Measurements from ENCODE around the gene CNOT6L. TPM values are rescaled to one million over a fixed set of nuclear protein-coding genes. Genes with fewer than 3 reads are reported as not detected.

Gene CNOT6L
- total RNA-seq, 3 donors from 2014 or later (not counting 1 experiment from before 2014, with no cell fraction given): 172 to 237 (median 193) TPM

DNA sequence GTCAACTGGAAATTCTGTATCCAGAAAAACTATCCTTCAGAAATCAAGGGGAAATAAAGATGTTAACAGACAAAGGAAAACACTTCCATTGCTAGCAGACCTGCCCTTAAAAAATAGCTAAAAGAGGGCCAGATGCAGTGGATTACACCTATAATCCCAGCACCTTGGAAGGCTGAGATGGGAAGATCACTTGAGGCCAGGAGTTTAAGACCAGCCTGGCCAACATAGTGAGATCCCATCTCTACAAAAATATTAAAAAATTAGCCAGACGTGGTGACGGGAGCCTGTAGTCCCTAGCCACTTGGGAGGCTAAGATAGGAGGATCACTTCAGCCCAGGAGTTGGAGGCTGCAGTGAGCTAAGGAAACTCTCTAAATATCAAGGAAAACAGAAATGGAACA lies 67.4 kb downstream of the CNOT6L start:
- H3K36me3 ChIP-seq (ENCODE audit: control insufficient read depth, insufficient read depth, low read length): peaks cover 47% of the 10 kb centered on the region
- no peak overlapping the region for H3K4me3 Mint-ChIP-seq
- 100% methylated on average over 2 of the region's 2 CpGs for WGBS (ENCODE audit: insufficient coverage)

DNA sequence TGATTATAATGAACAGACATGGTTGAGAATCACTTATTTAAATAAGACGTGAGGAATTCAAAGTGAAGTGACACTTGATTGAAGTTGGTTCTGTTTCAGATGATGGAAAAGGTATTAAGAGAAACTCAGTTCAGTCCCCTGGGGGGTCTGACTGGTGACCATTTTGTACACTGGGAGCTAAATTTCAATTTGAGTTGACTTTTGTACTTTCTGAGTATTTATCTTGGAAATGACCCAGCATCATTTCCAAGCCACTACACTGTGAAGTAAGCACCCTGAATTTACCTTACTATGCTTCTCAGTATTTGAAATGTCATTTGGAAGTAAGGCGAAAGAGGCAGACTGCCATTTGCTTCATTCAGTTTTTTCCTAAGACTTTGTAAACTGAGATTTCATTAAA lies 73.4 kb downstream of the CNOT6L start:
- no peak for DNase-seq
- H3K36me3 ChIP-seq (ENCODE audit: control insufficient read depth, insufficient read depth, low read length): peaks cover 53% of the 10 kb centered on the region
- H3K27ac Mint-ChIP-seq: peak overlapping the region; percentile 49 to 80
- peaks cover 41 to 45% of the 10 kb centered on the region in 2 donors for H3K4me1 Mint-ChIP-seq
- no peaks in the 10 kb centered on the region for H3K27me3 ChIP-seq (ENCODE audit: control insufficient read depth, insufficient read depth, low read length)
- H3K36me3 Mint-ChIP-seq: peaks cover 7% of the 10 kb centered on the region
- H3K9me3 ChIP-seq (ENCODE audit: control insufficient read depth, insufficient read depth, low read length): peaks cover 2% of the 10 kb centered on the region
- H3K4me3 Mint-ChIP-seq: no peak overlapping the region
- no peak overlapping the region for H3K4me3 ChIP-seq (ENCODE audit: low read length)
- no peak for ATAC-seq
- intact Hi-C loops (cut with micrococcal nuclease): loop anchor here (5.0 kb wide), 1 partner anchor 37 kb away; no protein-coding TSS in a partner anchor
- WGBS (ENCODE audit: insufficient coverage): 98% methylated on average over 2 of the region's 2 CpGs
- TF ChIP-seq, protein P1, sequence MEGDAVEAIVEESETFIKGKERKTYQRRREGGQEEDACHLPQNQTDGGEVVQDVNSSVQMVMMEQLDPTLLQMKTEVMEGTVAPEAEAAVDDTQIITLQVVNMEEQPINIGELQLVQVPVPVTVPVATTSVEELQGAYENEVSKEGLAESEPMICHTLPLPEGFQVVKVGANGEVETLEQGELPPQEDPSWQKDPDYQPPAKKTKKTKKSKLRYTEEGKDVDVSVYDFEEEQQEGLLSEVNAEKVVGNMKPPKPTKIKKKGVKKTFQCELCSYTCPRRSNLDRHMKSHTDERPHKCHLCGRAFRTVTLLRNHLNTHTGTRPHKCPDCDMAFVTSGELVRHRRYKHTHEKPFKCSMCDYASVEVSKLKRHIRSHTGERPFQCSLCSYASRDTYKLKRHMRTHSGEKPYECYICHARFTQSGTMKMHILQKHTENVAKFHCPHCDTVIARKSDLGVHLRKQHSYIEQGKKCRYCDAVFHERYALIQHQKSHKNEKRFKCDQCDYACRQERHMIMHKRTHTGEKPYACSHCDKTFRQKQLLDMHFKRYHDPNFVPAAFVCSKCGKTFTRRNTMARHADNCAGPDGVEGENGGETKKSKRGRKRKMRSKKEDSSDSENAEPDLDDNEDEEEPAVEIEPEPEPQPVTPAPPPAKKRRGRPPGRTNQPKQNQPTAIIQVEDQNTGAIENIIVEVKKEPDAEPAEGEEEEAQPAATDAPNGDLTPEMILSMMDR (IDR thresholded peaks at IDR 0.05): no peak
- no peaks in the 10 kb centered on the region for H3K27me3 Mint-ChIP-seq (ENCODE audit: low read depth in 2 of 2)
- peaks cover 6% of the 10 kb centered on the region for H3K4me1 ChIP-seq (ENCODE audit: control insufficient read depth, insufficient read depth, low read length)
- no peak overlapping the region for H3K27ac ChIP-seq (ENCODE audit: low read length)
- no peaks in the 10 kb centered on the region for H3K9me3 Mint-ChIP-seq

More for the DNA sequence above, 67.4 kb downstream of the CNOT6L start:
- H3K27me3 ChIP-seq (ENCODE audit: control insufficient read depth, insufficient read depth, low read length): no peaks in the 10 kb centered on the region
- H3K4me1 ChIP-seq (ENCODE audit: control insufficient read depth, insufficient read depth, low read length): peaks cover 2% of the 10 kb centered on the region
- H3K4me3 ChIP-seq (ENCODE audit: low read length): no peak overlapping the region
- intact Hi-C loops (cut with micrococcal nuclease): no loop called here
- ATAC-seq (no peak), DNase-seq (no peak)
- no peaks in the 10 kb centered on the region for H3K36me3 Mint-ChIP-seq
- no peak overlapping the region for H3K27ac ChIP-seq (ENCODE audit: low read length)
- H3K9me3 Mint-ChIP-seq: peaks cover 0 to 3% of the 10 kb centered on the region in 2 donors
- H3K4me1 Mint-ChIP-seq: peaks cover 33 to 41% of the 10 kb centered on the region in 2 donors
- TF ChIP-seq, protein P1 (IDR thresholded peaks at IDR 0.05): no peak
- H3K27ac Mint-ChIP-seq: peak overlapping the region; percentile 58 to 65
- H3K9me3 ChIP-seq (ENCODE audit: control insufficient read depth, insufficient read depth, low read length): peaks cover 2% of the 10 kb centered on the region
- no peaks in the 10 kb centered on the region for H3K27me3 Mint-ChIP-seq (ENCODE audit: low read depth in 2 of 2)

DNA sequence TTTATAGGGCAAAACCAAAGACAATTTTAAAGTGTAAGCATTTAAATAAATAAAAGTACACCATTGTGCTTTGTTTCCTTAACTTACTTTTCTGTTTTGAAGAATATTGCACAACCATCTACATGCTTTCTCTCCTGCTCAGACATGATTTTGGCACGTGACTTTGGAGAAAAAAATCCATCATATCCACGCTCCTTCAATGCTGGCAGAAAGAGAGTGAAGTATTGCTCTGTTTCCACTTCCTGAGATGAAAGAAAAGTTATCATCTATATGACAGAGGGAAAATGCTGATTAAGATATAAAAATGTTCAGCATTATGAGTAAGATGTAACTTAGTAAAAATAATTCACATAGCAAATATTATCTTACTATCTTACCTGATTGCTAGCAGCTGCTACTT lies 77.1 kb downstream of the CNOT6L start:
- DNase-seq: no peak
- Mint-ChIP-seq H3K4me1 (peaks cover 36 to 48% of the 10 kb centered on the region in 2 donors), H3K4me3 (no peak overlapping the region), H3K27me3 (ENCODE audit: low read depth in 2 of 2) (no peaks in the 10 kb centered on the region), H3K9me3 (no peaks in the 10 kb centered on the region), H3K27ac (peak overlapping the region in 1 of 2 donors; percentile 76), H3K36me3 (peaks cover 7% of the 10 kb centered on the region)
- Histone ChIP-seq H3K27ac (ENCODE audit: low read length) (no peak overlapping the region), H3K4me1 (ENCODE audit: control insufficient read depth, insufficient read depth, low read length) (peaks cover 7% of the 10 kb centered on the region), H3K36me3 (ENCODE audit: control insufficient read depth, insufficient read depth, low read length) (peaks cover 70% of the 10 kb centered on the region), H3K4me3 (ENCODE audit: low read length) (no peak overlapping the region), H3K9me3 (ENCODE audit: control insufficient read depth, insufficient read depth, low read length) (no peaks in the 10 kb centered on the region), H3K27me3 (ENCODE audit: control insufficient read depth, insufficient read depth, low read length) (no peaks in the 10 kb centered on the region)
- TF ChIP-seq, protein P1 (IDR thresholded peaks at IDR 0.05): no peak
- intact Hi-C loops (cut with micrococcal nuclease): no loop called here
- ATAC-seq: no peak
- WGBS (ENCODE audit: insufficient coverage): 100% methylated on average over 1 of the region's 2 CpGs

DNA sequence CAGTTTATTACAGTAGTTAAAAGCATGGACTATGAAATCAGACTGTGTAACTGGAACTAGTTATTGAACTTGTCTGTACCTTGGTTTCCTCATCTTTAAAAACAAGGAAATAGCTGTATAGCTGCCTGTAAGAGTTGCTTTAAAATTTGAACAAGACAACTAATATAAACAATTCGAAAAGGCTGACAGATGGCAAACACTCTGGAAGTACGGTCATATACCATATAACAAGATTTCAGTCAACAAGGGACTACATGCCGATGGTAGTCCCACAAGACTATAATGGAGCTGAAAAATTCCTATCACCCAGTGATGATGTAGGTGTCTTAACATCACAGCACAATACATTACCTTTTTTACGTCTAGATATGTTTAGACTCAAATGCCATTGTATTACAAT lies 78.7 kb downstream of the CNOT6L start:
- TF ChIP-seq, protein P1 (IDR thresholded peaks at IDR 0.05): no peak
- Mint-ChIP-seq H3K27me3 (ENCODE audit: low read depth in 2 of 2) (no peaks in the 10 kb centered on the region), H3K36me3 (peaks cover 7% of the 10 kb centered on the region), H3K9me3 (no peaks in the 10 kb centered on the region), H3K4me3 (no peak overlapping the region), H3K4me1 (peaks cover 38 to 54% of the 10 kb centered on the region in 2 donors), H3K27ac (peak overlapping the region; percentile 24 to 76)
- intact Hi-C loops (cut with micrococcal nuclease): no loop called here
- 100% methylated on average over 3 of the region's 4 CpGs for WGBS (ENCODE audit: insufficient coverage)
- ATAC-seq: no peak
- H3K27me3 ChIP-seq (ENCODE audit: control insufficient read depth, insufficient read depth, low read length): no peaks in the 10 kb centered on the region
- no peak for DNase-seq
- H3K4me1 ChIP-seq (ENCODE audit: control insufficient read depth, insufficient read depth, low read length): peaks cover 7% of the 10 kb centered on the region
- H3K27ac ChIP-seq (ENCODE audit: low read length): no peak overlapping the region
- H3K36me3 ChIP-seq (ENCODE audit: control insufficient read depth, insufficient read depth, low read length): peaks cover 62% of the 10 kb centered on the region
- H3K4me3 ChIP-seq (ENCODE audit: low read length): no peak overlapping the region
- H3K9me3 ChIP-seq (ENCODE audit: control insufficient read depth, insufficient read depth, low read length): no peaks in the 10 kb centered on the region
